H1 (cell line): Measurements from ENCODE around the gene HOXA6.

Experiments
- CEBPB ChIP-seq: IDR thresholded peaks from 2 replicates; pipeline ENCODE4 v1.6.1; 2012; ENCODE audit warnings: low read depth, low read length
- CREB1 ChIP-seq: IDR thresholded peaks from 2 replicates; pipeline ENCODE4 v1.6.1; 2012; ENCODE audit warnings: inconsistent platforms
- CTCF ChIP-seq, 3 experiments: IDR thresholded peaks; 1 replicate in 2 of 3; 2 replicates in 1 of 3; pipeline versions ENCODE4 v1.5.1 to v1.6.1; 2011; ENCODE audit warnings: low read length in 3 of 3, mild to moderate bottlenecking in 3 of 3, inconsistent platforms in 2 of 3, low read depth in 1 of 3, moderate library complexity in 1 of 3; ENCODE audit not compliant: insufficient read depth in 1 of 3; ENCODE audit errors: control extremely low read depth in 1 of 3
- EZH2 ChIP-seq: fragments of 200-600 bp; sonication (generic); IDR thresholded peaks from 2 replicates; pipeline ENCODE4 v1.7.1; 2012; ENCODE audit warnings: low read depth, mild to moderate bottlenecking, moderate library complexity, low read length, inconsistent platforms; ENCODE audit not compliant: severe bottlenecking
- FOSL1 ChIP-seq: IDR thresholded peaks from 2 replicates; pipeline ENCODE4 v1.6.1; 2011; ENCODE audit warnings: mild to moderate bottlenecking, low read depth, low read length, moderate library complexity; ENCODE audit not compliant: insufficient read depth
- GABPA ChIP-seq: IDR thresholded peaks from 2 replicates; pipeline ENCODE4 v1.6.1; 2011; ENCODE audit warnings: mild to moderate bottlenecking, low read length, moderate library complexity, borderline replicate concordance; ENCODE audit not compliant: insufficient read depth
- KDM4A ChIP-seq: IDR thresholded peaks from one replicate; pipeline ENCODE4 v1.7.1; 2012; ENCODE audit warnings: low read depth, mild to moderate bottlenecking, moderate library complexity, low read length, inconsistent platforms; ENCODE audit not compliant: severe bottlenecking
- POLR2A ChIP-seq, 2 experiments: IDR thresholded peaks; 1 replicate in 1 of 2; 2 replicates in 1 of 2; pipeline ENCODE4 v1.6.1; 2011; ENCODE audit warnings: low read depth in 2 of 2, low read length in 2 of 2, mild to moderate bottlenecking in 2 of 2; ENCODE audit errors: control extremely low read depth in 1 of 2
- POLR2AphosphoS5 ChIP-seq: IDR thresholded peaks from 2 replicates; pipeline ENCODE4 v1.6.1; 2011; ENCODE audit warnings: low read depth, low read length
- TF ChIP-seq, protein P1 (sequence below): IDR thresholded peaks from 2 replicates; pipeline ENCODE4 v1.6.1; 2012; ENCODE audit warnings: inconsistent platforms

- TF ChIP-seq POLR2A (IDR thresholded peaks at IDR 0.05; ENCODE audit: control extremely low read depth in 1 of 2, low read depth in 2 of 2, low read length in 2 of 2) = no peak
- no peak for TF ChIP-seq EZH2
- no peak for TF ChIP-seq KDM4A
- TF ChIP-seq FOSL1 = no peak
- no peak for TF ChIP-seq CTCF (IDR thresholded peaks at IDR 0.05; ENCODE audit: control extremely low read depth in 1 of 3, insufficient read depth in 1 of 3, low read depth in 1 of 3, low read length in 3 of 3)
- TF ChIP-seq, protein P1, sequence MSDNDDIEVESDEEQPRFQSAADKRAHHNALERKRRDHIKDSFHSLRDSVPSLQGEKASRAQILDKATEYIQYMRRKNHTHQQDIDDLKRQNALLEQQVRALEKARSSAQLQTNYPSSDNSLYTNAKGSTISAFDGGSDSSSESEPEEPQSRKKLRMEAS = no peak
- no peak for TF ChIP-seq POLR2AphosphoS5
- TF ChIP-seq GABPA = no peak
- no peak for TF ChIP-seq CEBPB
- TF ChIP-seq CREB1 = no peak
Measured at GRCh38 chr7:27174874-27175625, 27.5 kb upstream of the HOXA6 start.
